Muscle layer of duodenum (tissue), 2 donors: Measurements from ENCODE around the gene MOG.
"Not testable (repeated sequence)": the region's sequence is repeated elsewhere in the genome, so short reads cannot be mapped to it uniquely, and the experiment has no call there.

Experiments used
- H3K27ac ChIP-seq: one replicate; pipeline ENCODE4 v1.7.0; 2013; ENCODE audit warnings: mild to moderate bottlenecking, low read length
- H3K27me3 ChIP-seq: one replicate; pipeline ENCODE4 v1.7.0; 2013; ENCODE audit warnings: low read depth, mild to moderate bottlenecking, control low read depth, low read length
- H3K36me3 ChIP-seq, 2 donors: one replicate each; pipeline ENCODE4 v1.7.0; 2013; ENCODE audit warnings: low read length in 2 of 2, control low read depth in 1 of 2, mild to moderate bottlenecking in 1 of 2; ENCODE audit not compliant: insufficient read depth in 2 of 2, control insufficient read depth in 1 of 2
- H3K4me1 ChIP-seq, 2 donors: one replicate each; pipeline ENCODE4 v1.7.0; 2013; ENCODE audit warnings: low read length in 2 of 2, mild to moderate bottlenecking in 2 of 2, control low read depth in 1 of 2, moderate library complexity in 1 of 2; ENCODE audit not compliant: insufficient read depth in 2 of 2, control insufficient read depth in 1 of 2
- H3K4me3 ChIP-seq, 2 donors: one replicate each; pipeline ENCODE4 v1.7.0; 2013; ENCODE audit warnings: low read length in 2 of 2, low read depth in 1 of 2, mild to moderate bottlenecking in 1 of 2
- H3K9me3 ChIP-seq, 2 donors: one replicate each; pipeline ENCODE4 v1.7.0; 2013; ENCODE audit warnings: low read length in 2 of 2, control low read depth in 1 of 2, mild to moderate bottlenecking in 1 of 2; ENCODE audit not compliant: control insufficient read depth in 1 of 2
- donor health status: healthy.

The MOG gene

DNA sequence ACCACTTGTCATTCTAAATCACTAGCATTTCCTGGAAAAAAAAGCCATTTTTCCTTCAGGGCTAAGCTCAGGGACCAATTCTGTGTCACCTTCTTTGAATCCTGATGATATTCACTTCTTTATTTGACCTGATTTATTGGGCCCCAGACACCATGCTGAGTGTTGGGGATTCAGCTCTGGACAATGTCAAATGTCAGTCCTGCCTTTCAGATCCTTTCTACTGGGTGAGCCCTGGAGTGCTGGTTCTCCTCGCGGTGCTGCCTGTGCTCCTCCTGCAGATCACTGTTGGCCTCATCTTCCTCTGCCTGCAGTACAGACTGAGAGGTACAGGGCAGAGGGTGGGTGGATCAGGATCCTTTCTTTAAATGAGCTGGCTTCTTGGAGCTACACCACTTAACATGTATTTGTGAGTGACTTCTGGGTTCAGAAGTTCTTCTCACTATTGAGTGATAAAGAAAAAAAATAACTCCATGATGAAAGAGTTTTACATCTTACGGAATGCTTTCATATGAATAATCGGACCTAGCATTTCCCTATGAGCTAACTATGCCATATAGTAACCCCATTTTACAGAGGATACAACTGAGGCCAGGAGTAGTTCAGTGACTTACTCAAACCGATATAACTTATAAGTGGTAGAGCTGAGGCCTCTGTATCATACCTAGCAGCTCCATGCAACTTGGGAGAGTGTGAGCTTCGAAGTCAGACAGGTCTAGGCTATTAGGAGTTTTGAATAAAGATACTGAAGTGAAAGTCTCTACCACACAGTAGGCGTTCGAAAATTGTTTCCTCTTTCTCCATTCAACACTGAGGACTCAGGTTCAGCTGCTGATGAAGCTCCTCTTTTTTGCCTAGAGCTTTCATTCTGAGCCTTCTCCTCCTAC, 9.3 kb downstream of the MOG start:
- H3K4me3 ChIP-seq: no peak overlapping the region
- H3K4me1 ChIP-seq: no peaks in the 10 kb centered on the region
- H3K27me3 ChIP-seq: no peaks in the 10 kb centered on the region
- H3K36me3 ChIP-seq: no peaks in the 10 kb centered on the region
- no peaks in the 10 kb centered on the region for H3K9me3 ChIP-seq
- H3K27ac ChIP-seq: no peak overlapping the region

DNA sequence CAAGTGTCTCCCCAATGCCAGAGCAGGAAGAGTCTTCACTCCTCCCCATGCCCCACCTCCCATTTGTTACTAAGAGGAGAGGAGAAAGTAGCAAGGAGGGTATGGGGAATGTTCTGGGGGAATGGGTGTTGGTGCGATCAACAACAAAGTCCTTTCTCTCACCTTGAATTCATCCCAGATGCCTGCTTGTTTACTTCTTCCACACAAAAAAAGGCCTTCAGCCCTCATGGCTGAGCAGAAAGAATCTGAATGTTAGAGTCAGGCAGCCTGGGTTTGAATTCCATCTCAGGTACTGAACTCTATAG, 9.9 kb downstream of the MOG start:
- H3K27ac ChIP-seq: no peak overlapping the region
- H3K9me3 ChIP-seq: no peaks in the 10 kb centered on the region
- H3K27me3 ChIP-seq: no peaks in the 10 kb centered on the region
- no peaks in the 10 kb centered on the region for H3K36me3 ChIP-seq
- no peak overlapping the region for H3K4me3 ChIP-seq
- H3K4me1 ChIP-seq: no peaks in the 10 kb centered on the region

DNA sequence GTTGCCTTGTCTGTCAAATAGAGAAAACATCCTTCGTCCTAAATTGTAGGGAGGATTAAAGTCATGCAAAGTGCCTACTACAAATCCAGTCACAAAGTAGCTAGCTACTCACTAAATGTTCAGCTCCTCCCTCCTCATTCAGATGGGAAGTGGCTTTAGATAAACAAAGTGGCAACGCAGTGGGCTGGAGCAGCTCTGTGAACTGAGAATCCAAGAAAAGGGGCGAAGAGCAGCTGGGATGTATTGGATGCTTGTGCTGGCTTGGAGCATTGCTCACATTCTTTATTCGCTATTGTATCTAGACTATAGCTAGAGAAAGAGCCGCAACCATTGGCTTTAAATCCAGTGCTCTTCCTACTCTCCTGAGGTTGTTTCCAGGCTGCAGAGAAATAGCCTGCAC, 10.3 kb downstream of the MOG start:
- H3K36me3 ChIP-seq: no peaks in the 10 kb centered on the region
- no peaks in the 10 kb centered on the region for H3K4me1 ChIP-seq
- no peak overlapping the region for H3K27ac ChIP-seq
- no peaks in the 10 kb centered on the region for H3K9me3 ChIP-seq
- H3K4me3 ChIP-seq: no peak overlapping the region
- H3K27me3 ChIP-seq: no peaks in the 10 kb centered on the region

DNA sequence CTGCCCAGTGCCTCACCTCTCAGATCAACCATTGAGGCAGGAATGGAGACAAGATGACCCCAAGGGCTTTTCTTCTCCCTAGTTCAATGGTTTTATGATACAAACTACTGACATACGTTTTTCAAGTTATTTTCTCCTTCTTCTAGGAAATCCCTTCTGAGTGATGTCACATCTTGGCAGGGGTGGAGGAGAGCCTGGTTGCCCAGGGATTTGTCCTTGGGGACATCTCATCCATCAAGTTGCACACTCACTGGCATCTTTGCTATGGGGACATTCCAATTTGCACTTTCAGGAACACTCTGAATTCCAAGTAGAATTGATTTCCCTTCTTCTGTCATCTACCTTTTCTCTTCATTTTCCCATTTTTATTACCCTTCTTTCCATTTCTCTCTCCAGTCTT, 14.1 kb downstream of the MOG start:
- H3K9me3 ChIP-seq: no peaks in the 10 kb centered on the region
- no peaks in the 10 kb centered on the region for H3K27me3 ChIP-seq
- H3K4me1 ChIP-seq: no peaks in the 10 kb centered on the region
- H3K36me3 ChIP-seq: no peaks in the 10 kb centered on the region
- no peak overlapping the region for H3K27ac ChIP-seq
- H3K4me3 ChIP-seq: no peak overlapping the region

DNA sequence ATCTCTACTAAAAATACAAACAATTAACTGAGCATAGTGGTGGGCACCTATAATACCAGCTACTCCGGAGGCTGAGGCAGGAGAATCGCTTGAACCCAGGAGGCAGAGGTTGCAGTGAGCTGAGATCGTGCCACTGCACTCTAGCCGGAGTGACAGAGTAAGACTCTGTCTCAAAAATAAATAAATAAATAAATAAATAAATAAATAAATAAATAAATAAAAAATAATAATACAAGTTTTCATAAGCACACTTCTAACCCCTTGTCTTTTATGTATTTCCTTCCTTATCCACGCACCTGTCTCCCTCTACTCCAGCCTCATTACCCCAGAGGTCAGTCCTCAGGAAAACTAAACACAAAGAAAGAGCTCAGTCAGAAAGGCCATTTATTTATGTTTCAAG, 15.2 kb downstream of the MOG start:
- H3K36me3 ChIP-seq, H3K4me1 ChIP-seq, H3K27ac ChIP-seq: not testable (repeated sequence)

DNA sequence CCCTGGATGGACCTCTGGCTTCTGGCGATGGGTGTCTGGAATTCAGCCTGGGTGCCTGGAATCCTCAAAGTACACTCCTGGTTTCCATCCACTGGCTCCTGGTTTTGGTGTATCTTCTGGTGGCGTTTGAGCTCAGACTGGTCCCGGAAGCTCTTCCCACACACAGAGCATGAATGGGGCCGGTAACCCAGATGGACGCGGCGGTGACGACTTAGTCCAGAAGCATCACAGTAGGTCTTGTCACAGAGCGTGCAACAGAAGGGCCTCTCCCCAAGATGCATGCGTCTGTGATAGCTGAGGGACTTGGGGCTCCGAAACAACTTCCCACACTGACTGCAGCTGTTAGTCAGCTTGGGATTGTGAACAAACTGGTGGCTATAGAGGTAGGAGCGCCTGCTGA, 16.3 kb downstream of the MOG start:
- H3K4me1 ChIP-seq: no peaks in the 10 kb centered on the region
- H3K4me3 ChIP-seq: no peak overlapping the region
- no peaks in the 10 kb centered on the region for H3K27me3 ChIP-seq
- H3K36me3 ChIP-seq: no peaks in the 10 kb centered on the region
- H3K27ac ChIP-seq: no peak overlapping the region
- H3K9me3 ChIP-seq: no peaks in the 10 kb centered on the region

More for the DNA sequence above, 15.2 kb downstream of the MOG start:
- H3K27me3 ChIP-seq, H3K9me3 ChIP-seq, H3K4me3 ChIP-seq: not testable (repeated sequence)

DNA sequence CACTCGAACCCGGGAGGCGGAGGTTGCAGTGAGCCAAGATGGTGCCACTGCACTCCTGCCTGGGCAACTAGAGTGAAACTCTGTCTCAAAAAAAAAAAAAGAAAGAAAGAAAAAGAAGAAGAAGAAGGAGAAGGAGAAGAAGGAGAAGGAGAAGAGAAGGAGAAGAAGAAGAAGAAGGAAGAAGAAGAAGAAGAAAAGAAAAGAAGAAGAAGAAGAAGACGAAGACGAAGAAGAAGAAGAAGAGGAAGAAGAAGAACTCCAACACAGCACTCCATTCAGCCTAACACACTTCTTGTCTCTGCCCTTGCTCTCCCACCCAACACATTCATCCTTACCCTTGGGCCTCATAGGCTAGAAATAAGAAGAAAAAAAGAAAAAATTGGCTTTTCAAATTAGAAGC, 17.1 kb downstream of the MOG start:
- no peak overlapping the region for H3K4me3 ChIP-seq
- no peaks in the 10 kb centered on the region for H3K27me3 ChIP-seq
- no peaks in the 10 kb centered on the region for H3K4me1 ChIP-seq
- H3K9me3 ChIP-seq: no peaks in the 10 kb centered on the region
- H3K27ac ChIP-seq: no peak overlapping the region
- H3K36me3 ChIP-seq: no peaks in the 10 kb centered on the region

DNA sequence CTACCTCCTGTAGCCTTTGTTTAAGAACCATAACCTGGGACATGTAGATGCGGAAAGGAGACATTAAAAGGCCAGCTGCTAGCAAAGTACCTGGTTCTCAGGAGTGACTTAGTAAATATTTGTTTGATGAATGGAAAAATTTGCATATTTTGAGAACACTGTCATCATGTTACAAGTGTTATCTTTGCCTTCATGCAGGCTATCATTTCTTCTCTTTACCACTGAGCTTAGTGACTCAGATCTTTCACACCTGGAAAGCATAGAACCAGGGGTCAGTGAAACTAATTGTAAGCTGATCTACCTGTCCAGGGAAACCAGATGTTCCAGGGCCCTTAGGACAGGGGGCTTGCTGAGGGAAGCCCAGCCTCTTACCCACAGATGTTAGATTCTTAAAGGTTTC, 18.7 kb downstream of the MOG start:
- no peak overlapping the region for H3K27ac ChIP-seq
- no peak overlapping the region for H3K4me3 ChIP-seq
- no peaks in the 10 kb centered on the region for H3K27me3 ChIP-seq
- no peaks in the 10 kb centered on the region for H3K36me3 ChIP-seq
- no peaks in the 10 kb centered on the region for H3K4me1 ChIP-seq
- H3K9me3 ChIP-seq: no peaks in the 10 kb centered on the region

DNA sequence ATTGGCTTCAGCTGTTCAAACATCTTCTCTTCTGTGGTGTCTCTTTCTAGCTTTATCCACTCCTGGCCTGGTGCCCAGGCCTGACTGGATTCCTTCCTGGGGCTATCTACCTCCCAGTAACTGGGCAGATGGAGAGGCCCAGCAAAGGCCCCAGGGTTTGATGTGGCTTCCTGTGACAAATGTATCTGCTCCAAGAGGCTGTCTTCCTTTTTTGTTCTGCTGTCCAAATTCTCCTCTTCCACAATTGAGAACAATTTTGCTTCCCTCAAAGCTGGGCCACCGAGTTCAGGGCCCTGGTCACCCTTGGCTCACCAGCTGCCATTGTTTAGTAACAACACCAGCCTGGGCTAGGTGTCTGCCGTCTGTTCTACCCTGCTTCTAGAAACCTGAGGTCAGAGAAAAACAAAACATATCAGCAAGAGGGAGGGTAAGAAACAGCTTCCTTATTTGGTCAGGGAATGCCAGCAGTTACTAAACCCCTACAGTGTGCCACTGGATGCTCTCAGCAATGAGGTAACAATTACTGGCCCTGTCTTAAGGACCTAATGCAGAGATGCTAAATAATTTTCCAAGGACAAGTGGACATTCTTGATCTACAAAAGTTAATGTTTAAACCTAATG, 20.2 kb downstream of the MOG start:
- Histone ChIP-seq H3K9me3 (no peaks in the 10 kb centered on the region), H3K4me1 (no peaks in the 10 kb centered on the region), H3K27ac (no peak overlapping the region), H3K27me3 (no peaks in the 10 kb centered on the region), H3K36me3 (no peaks in the 10 kb centered on the region), H3K4me3 (no peak overlapping the region)

DNA sequence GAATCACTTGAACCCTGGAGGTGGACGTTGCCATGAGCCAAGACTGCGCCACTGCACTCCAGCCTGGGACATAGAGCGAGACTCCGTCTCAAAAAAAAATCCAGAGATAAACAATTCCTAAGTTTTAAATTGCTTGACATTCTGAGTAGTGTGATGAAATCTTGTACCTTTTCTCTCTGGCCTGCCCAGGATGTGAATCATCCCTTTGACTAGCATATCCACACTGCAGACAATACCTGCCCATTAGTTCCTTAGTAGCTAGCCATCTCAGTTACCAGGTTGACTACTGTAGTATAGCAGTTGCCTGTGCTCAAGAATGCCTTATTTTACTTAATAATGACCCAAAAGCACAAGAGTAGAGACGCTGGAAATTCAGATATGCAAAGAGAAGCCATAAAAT, 21.2 kb downstream of the MOG start:
- no peak overlapping the region for H3K4me3 ChIP-seq

DNA sequence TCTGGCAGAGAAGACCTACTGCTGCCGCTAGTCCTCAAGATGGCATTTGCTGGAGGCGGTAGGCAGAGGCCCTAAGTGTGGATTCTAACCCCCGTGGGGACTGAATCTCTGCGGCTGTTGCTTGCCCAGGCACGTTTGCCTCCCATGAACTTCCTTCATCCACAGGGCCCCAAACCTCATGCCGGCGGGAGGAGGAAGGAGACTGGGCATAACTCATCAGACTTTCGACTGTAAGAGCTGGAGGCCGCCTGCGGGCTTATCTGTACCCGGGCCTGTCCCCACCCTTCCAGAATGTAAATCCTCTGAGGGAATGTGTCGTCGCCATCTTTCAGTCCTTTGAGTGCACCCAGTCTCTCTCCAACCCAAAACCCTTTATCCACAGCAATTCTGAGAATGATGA, 23.1 kb downstream of the MOG start:
- no peaks in the 10 kb centered on the region for H3K36me3 ChIP-seq
- H3K27ac ChIP-seq: no peak overlapping the region
- no peaks in the 10 kb centered on the region for H3K4me1 ChIP-seq
- no peaks in the 10 kb centered on the region for H3K9me3 ChIP-seq
- no peaks in the 10 kb centered on the region for H3K27me3 ChIP-seq
- H3K4me3 ChIP-seq: no peak overlapping the region

More for the DNA sequence above, 21.2 kb downstream of the MOG start:
- Histone ChIP-seq H3K27me3 (no peaks in the 10 kb centered on the region), H3K9me3 (no peaks in the 10 kb centered on the region), H3K36me3 (no peaks in the 10 kb centered on the region), H3K4me1 (no peaks in the 10 kb centered on the region), H3K27ac (no peak overlapping the region)

DNA sequence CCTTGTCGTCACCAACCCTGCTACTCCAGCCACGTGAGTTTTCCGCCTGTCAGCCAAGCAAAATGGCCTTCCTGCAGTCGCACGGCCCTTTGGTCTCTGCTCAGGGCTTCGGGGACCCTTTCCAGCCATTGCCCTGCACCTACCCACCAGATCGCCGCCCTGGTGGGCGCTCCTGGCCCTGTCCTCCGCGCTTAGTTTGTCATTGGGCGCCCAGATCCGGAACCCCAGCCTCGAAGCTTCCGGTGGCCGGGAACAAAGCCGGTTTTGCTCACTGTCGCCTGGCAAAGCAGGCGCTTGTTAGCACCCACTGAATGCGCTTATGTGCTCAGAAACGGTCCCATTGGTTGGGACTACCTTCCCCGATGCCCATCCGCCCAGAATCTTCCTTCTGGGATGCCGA, 23.5 kb downstream of the MOG start:
- H3K27ac ChIP-seq: no peak overlapping the region
- H3K9me3 ChIP-seq: no peaks in the 10 kb centered on the region
- H3K27me3 ChIP-seq: no peaks in the 10 kb centered on the region
- H3K4me3 ChIP-seq: no peak overlapping the region
- no peaks in the 10 kb centered on the region for H3K4me1 ChIP-seq
- no peaks in the 10 kb centered on the region for H3K36me3 ChIP-seq
